ENCODE measurements around the gene GAS7. TPM values are rescaled to one million over a fixed set of nuclear protein-coding genes. Genes with fewer than 3 reads are reported as not detected.
"Not testable (repeated sequence)": the region's sequence is repeated elsewhere in the genome, so short reads cannot be mapped to it uniquely, and the experiment has no call there.

Gene GAS7
- total RNA-seq, 6 donors from 2014 or later = 19.9 to 87.1 (median 41.5) TPM

- TF ChIP-seq CTCF (IDR thresholded peaks at IDR 0.05) (no peak), POLR2A (IDR thresholded peaks at IDR 0.05) (no peak), EP300 (IDR thresholded peaks at IDR 0.05) (no peak), POLR2AphosphoS5 (IDR thresholded peaks at IDR 0.05) (no peak)
- H3K36me3 ChIP-seq = no peaks in the 10 kb centered on the region
- peaks cover 10 to 33% (median 25%) of the 10 kb centered on the region in 4 donors for H3K4me1 ChIP-seq
- H3K9me3 ChIP-seq = peaks cover 0 to 4% (median 0%) of the 10 kb centered on the region in 4 donors
- WGBS, 2 donors = 86% methylated on average over 8 of the region's 8 CpGs
- DNase-seq (no peak), ATAC-seq (ENCODE audit: low FRiP score in 2 of 2) (no peak)
- no peaks in the 10 kb centered on the region for H3K27me3 ChIP-seq
- H3K4me3 ChIP-seq = no peak overlapping the region
- H3K27ac ChIP-seq = peak overlapping the region in 2 of 4 donors; percentile 43 to 61
These were observed 137.9 kb downstream of the GAS7 start for GRCh38 chr17:10060526-10060925.

GRCh38 chr17:10059684-10060211 is 138.7 kb downstream of the GAS7 start:
- 53 to 62% methylated on average over 10 to 11 of the region's 11 CpGs for WGBS, 2 donors
- ATAC-seq (ENCODE audit: low FRiP score in 2 of 2) (peak in 1 of 2 donors; percentile 82), DNase-seq (no peak)

GRCh38 chr17:10058921-10059683 is 139.3 kb downstream of the GAS7 start:
- ATAC-seq (ENCODE audit: low FRiP score in 2 of 2) (peak in 1 of 2 donors; percentile 46), DNase-seq (no peak)
- Histone ChIP-seq H3K4me3 (no peak overlapping the region), H3K9me3 (no peaks in the 10 kb centered on the region), H3K4me1 (peaks cover 10 to 31% (median 22%) of the 10 kb centered on the region in 4 donors), H3K27me3 (no peaks in the 10 kb centered on the region), H3K36me3 (no peaks in the 10 kb centered on the region), H3K27ac (no peak overlapping the region)
- WGBS, 2 donors = 78 to 88% methylated on average over 16 of the region's 16 CpGs
- TF ChIP-seq CTCF (IDR thresholded peaks at IDR 0.05) (no peak), EP300 (IDR thresholded peaks at IDR 0.05) (no peak), POLR2AphosphoS5 (IDR thresholded peaks at IDR 0.05) (no peak), POLR2A (IDR thresholded peaks at IDR 0.05) (no peak)

More at GRCh38 chr17:10059684-10060211, 138.7 kb downstream of the GAS7 start:
- Histone ChIP-seq H3K36me3 (no peaks in the 10 kb centered on the region), H3K27ac (no peak overlapping the region), H3K27me3 (no peaks in the 10 kb centered on the region), H3K4me3 (no peak overlapping the region), H3K9me3 (no peaks in the 10 kb centered on the region), H3K4me1 (peaks cover 10 to 33% (median 25%) of the 10 kb centered on the region in 4 donors)
- TF ChIP-seq CTCF (IDR thresholded peaks at IDR 0.05) (no peak), POLR2AphosphoS5 (IDR thresholded peaks at IDR 0.05) (no peak)

- WGBS, 2 donors = 94 to 96% methylated on average over 6 to 19 of the region's 25 CpGs
- not testable (repeated sequence) for H3K27me3 ChIP-seq; ATAC-seq (ENCODE audit: low FRiP score in 2 of 2); H3K4me3 ChIP-seq; H3K36me3 ChIP-seq; H3K27ac ChIP-seq; H3K9me3 ChIP-seq
- H3K4me1 ChIP-seq = peaks cover 10 to 17% (median 12%) of the 10 kb centered on the region in 4 donors
- DNase-seq = peak in 1 of 2 donors; percentile 71
These were observed 140.9 kb downstream of the GAS7 start for GRCh38 chr17:10057466-10057865.

GRCh38 chr17:10055262-10055975 is 143.0 kb downstream of the GAS7 start:
- Histone ChIP-seq H3K36me3 (no peaks in the 10 kb centered on the region), H3K27ac (no peak overlapping the region), H3K4me1 (peaks cover 6 to 16% (median 9%) of the 10 kb centered on the region in 4 donors), H3K4me3 (no peak overlapping the region), H3K27me3 (no peaks in the 10 kb centered on the region), H3K9me3 (no peaks in the 10 kb centered on the region)
- 70 to 76% methylated on average over 13 of the region's 13 CpGs for WGBS, 2 donors
- ATAC-seq (ENCODE audit: low FRiP score in 2 of 2) = no peak
- no peak for DNase-seq
- TF ChIP-seq POLR2A (IDR thresholded peaks at IDR 0.05) = no peak
- no peak for TF ChIP-seq POLR2AphosphoS5 (IDR thresholded peaks at IDR 0.05)
- no peak for TF ChIP-seq EP300 (IDR thresholded peaks at IDR 0.05)
- TF ChIP-seq CTCF (IDR thresholded peaks at IDR 0.05) = no peak
